ENCODE measurements around the gene GPR89A.

GRCh38 chr1:145719230-145720079, 111.7 kb downstream of the GPR89A start, which contains the start of gene CD160:
- TF ChIP-seq CTCF (IDR thresholded peaks at IDR 0.05) (no peak), POLR2A (IDR thresholded peaks at IDR 0.05) (no peak)
